AG09319 (cell line): ENCODE results near the gene NEK11.
"Not testable (repeated sequence)": the region's sequence is repeated elsewhere in the genome, so short reads cannot be mapped to it uniquely, and the experiment has no call there.

ENCODE experiments used
- DNase-seq: peaks from one replicate; pipeline ENCODE4 v3.0.0-alpha.2; 2010; ENCODE audit warnings: low read depth; ENCODE audit errors: extremely low read depth
- CTCF ChIP-seq: IDR thresholded peaks from 2 replicates; pipeline ENCODE4 v1.5.1; 2011; ENCODE audit warnings: low read depth, mild to moderate bottlenecking, inconsistent platforms, low read length, moderate library complexity

NEK11 gene

GRCh38 chr3:131315162-131315561 is 288.5 kb downstream of the NEK11 start:
- no peak for DNase-seq
- TF ChIP-seq CTCF, result no peak

DNA sequence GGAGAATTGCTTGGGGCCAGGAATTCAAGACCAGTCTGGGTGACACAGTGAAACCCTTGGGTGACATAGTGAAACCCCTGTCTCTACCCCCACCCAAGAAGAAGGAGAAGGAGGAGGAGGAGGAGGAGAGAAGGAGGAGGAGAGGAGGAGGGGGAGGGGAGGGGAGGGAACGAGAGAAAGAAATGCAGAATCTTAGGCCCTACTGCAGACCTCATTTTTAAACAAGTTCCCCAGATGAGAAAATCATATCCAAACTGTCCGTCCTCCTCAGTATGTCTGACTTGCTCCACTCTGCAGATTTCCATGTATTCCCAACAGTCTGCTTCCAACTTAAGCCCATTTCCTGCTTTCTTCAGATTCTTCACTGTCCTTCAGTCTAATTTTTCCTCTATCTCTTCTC is 291.0 kb downstream of the NEK11 start:
- no peak for TF ChIP-seq CTCF

DNA sequence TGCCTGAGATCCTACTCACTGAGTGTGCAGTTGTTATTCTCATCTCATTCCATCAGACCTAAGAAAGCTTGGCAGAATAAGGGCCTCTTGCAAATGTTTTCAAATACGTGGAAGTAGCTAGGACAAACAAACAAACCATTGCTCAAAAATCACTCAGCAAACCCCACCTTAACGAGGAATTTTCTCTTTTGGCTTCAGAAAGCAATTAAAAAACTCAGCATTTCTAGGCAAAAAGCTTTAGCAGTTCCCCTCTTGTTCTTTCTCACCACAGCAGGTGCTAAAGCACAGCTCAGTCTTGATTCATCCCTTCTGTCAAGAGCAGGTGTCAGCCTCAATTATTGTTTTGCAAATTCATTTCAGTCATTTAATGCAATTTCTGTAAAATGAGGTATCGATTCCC is 296.3 kb downstream of the NEK11 start:
- no peak for DNase-seq
- no peak for TF ChIP-seq CTCF

More for the DNA sequence above, 291.0 kb downstream of the NEK11 start:
- DNase-seq, result no peak

DNA sequence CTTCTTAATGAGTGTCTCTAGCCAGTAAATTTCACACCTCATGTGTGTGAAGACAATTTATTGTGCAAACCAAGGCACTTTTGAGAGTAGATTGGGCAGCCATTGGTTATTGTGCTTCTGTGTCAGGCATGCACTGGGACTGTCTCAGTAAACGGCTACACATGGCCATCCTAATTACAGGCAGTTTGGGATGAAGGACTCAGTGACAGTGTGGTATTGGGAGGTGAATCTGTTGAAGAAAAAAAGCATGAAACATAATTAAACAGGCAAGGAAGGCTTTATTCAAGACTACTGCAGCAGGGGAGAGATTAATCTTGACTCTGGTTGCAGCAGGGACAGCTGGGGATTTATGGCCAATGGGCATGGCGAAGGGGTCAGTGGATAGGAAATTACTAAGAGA is 297.1 kb downstream of the NEK11 start:
- DNase-seq, result no peak
- no peak for TF ChIP-seq CTCF

GRCh38 chr3:131324923-131325322 is 298.2 kb downstream of the NEK11 start:
- TF ChIP-seq CTCF, result no peak
- no peak for DNase-seq

- TF ChIP-seq CTCF, result no peak
- DNase-seq, result no peak
Observed at GRCh38 chr3:131326307-131326706, 299.6 kb downstream of the NEK11 start.

GRCh38 chr3:131328721-131329120 is 302.0 kb downstream of the NEK11 start:
- no peak for TF ChIP-seq CTCF

DNA sequence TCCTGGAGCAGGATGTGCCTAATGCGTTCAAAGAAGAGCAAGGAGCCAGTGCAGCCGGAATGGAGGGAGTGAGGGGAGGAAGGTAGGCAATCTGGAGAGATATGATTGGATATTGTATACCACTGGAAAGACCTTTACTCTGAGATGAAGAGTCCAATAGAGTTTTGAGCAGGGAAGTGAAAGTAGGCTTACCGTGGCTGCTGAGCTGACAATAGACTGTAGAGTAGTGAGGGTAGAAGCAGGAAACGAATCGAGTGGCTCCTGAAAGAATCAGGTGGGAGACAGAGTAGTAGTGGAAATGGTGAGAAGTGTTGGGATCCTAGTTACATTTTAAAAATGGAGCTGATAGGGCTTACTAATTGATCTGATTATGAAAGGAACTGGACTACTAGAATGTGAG is 303.1 kb downstream of the NEK11 start:
- no peak for DNase-seq
- no peak for TF ChIP-seq CTCF

More at GRCh38 chr3:131328721-131329120, 302.0 kb downstream of the NEK11 start:
- DNase-seq, result no peak

GRCh38 chr3:131331456-131332085 is 304.9 kb downstream of the NEK11 start:
- DNase-seq, result not testable (repeated sequence)
